Memory B cell (primary cell): ENCODE measurements around the gene TP53BP2.
"Not testable (repeated sequence)": the region's sequence is repeated elsewhere in the genome, so short reads cannot be mapped to it uniquely, and the experiment has no call there.

Experiments
- ATAC-seq: fragments of 150-1000 bp; cut with Tn5 transposase; 2 replicates; pipeline ENCODE4 v1.10.0; 2021; ENCODE audit warnings: low read depth, mild to moderate bottlenecking, moderate library complexity
- DNase-seq, 2 donors: peaks; one replicate each; pipeline ENCODE4 v3.0.0; 2022; ENCODE audit warnings: low spot score in 2 of 2
- H3K27ac Mint-ChIP-seq: one replicate; pipeline ENCODE4 v1.8.0; 2022; ENCODE audit warnings: mild to moderate bottlenecking, moderate library complexity, mixed read lengths
- H3K27me3 Mint-ChIP-seq: one replicate; pipeline ENCODE4 v1.8.0; 2022; ENCODE audit warnings: mixed read lengths
- H3K36me3 Mint-ChIP-seq: one replicate; pipeline ENCODE4 v1.8.0; 2022; ENCODE audit warnings: mild to moderate bottlenecking, mixed read lengths
- H3K4me1 Mint-ChIP-seq: one replicate; pipeline ENCODE4 v1.8.0; 2022; ENCODE audit warnings: mixed read lengths
- H3K4me3 Mint-ChIP-seq: one replicate; pipeline ENCODE4 v1.8.0; 2022; ENCODE audit warnings: mild to moderate bottlenecking, moderate library complexity, mixed read lengths
- H3K9me3 Mint-ChIP-seq: one replicate; pipeline ENCODE4 v1.8.0; 2022; ENCODE audit warnings: mixed read lengths

Gene TP53BP2

GRCh38 chr1:223845810-223846682 lies at the start of gene TP53BP2:
TSS of gene TP53BP2 (minus strand) at chr1:223845947. CDS start at chr1:223845680, 267 bp downstream.
- peak within 1 kb of the TSS; percentile 98 for H3K27ac Mint-ChIP-seq
- ATAC-seq (peak; percentile 82), DNase-seq (peak; percentile 82 to 88)
- no peaks in the 10 kb centered on the region for H3K36me3 Mint-ChIP-seq
- H3K27me3 Mint-ChIP-seq = no peaks in the 10 kb centered on the region
- no peaks in the 10 kb centered on the region for H3K9me3 Mint-ChIP-seq
- H3K4me3 Mint-ChIP-seq = peak within 1 kb of the TSS; percentile 89
- H3K4me1 Mint-ChIP-seq = peaks cover 26% of the 10 kb centered on the region

GRCh38 chr1:223890494-223890893 lies 44.7 kb upstream of the TP53BP2 start:
- H3K27ac Mint-ChIP-seq, H3K27me3 Mint-ChIP-seq, H3K4me1 Mint-ChIP-seq, H3K4me3 Mint-ChIP-seq, DNase-seq, ATAC-seq, H3K9me3 Mint-ChIP-seq, H3K36me3 Mint-ChIP-seq: not testable (repeated sequence)

GRCh38 chr1:223889319-223889718 lies 43.6 kb upstream of the TP53BP2 start:
- not testable (repeated sequence) for DNase-seq, H3K9me3 Mint-ChIP-seq, H3K27ac Mint-ChIP-seq, ATAC-seq, H3K4me1 Mint-ChIP-seq, H3K36me3 Mint-ChIP-seq, H3K4me3 Mint-ChIP-seq, H3K27me3 Mint-ChIP-seq

- peak; percentile 21 for ATAC-seq
- peak overlapping the region; percentile 21 for H3K4me3 Mint-ChIP-seq
- H3K36me3 Mint-ChIP-seq = no peaks in the 10 kb centered on the region
- peaks cover 1% of the 10 kb centered on the region for H3K27me3 Mint-ChIP-seq
- H3K4me1 Mint-ChIP-seq = peaks cover 2% of the 10 kb centered on the region
- no peaks in the 10 kb centered on the region for H3K9me3 Mint-ChIP-seq
- no peak for DNase-seq
- H3K27ac Mint-ChIP-seq = no peak overlapping the region
Measured at GRCh38 chr1:223887747-223888418, 42.1 kb upstream of the TP53BP2 start.

GRCh38 chr1:223886516-223886921 lies 40.8 kb upstream of the TP53BP2 start:
- Mint-ChIP-seq H3K4me1 (peaks cover 2% of the 10 kb centered on the region), H3K4me3 (no peak overlapping the region), H3K9me3 (no peaks in the 10 kb centered on the region), H3K36me3 (no peaks in the 10 kb centered on the region), H3K27me3 (peaks cover 1% of the 10 kb centered on the region), H3K27ac (no peak overlapping the region)
- ATAC-seq = no peak
- no peak for DNase-seq

GRCh38 chr1:223885614-223886013 lies 39.9 kb upstream of the TP53BP2 start:
- Mint-ChIP-seq H3K27ac (no peak overlapping the region), H3K4me3 (no peak overlapping the region), H3K4me1 (peaks cover 2% of the 10 kb centered on the region), H3K36me3 (no peaks in the 10 kb centered on the region), H3K27me3 (peaks cover 1% of the 10 kb centered on the region), H3K9me3 (no peaks in the 10 kb centered on the region)
- DNase-seq (no peak), ATAC-seq (no peak)

GRCh38 chr1:223878598-223879325 lies 33.0 kb upstream of the TP53BP2 start:
- H3K4me1 Mint-ChIP-seq = no peaks in the 10 kb centered on the region
- H3K36me3 Mint-ChIP-seq = no peaks in the 10 kb centered on the region
- H3K4me3 Mint-ChIP-seq = no peak overlapping the region
- H3K9me3 Mint-ChIP-seq = peaks cover 2% of the 10 kb centered on the region
- ATAC-seq (no peak), DNase-seq (no peak)
- H3K27me3 Mint-ChIP-seq = peaks cover 4% of the 10 kb centered on the region
- no peak overlapping the region for H3K27ac Mint-ChIP-seq

GRCh38 chr1:223877804-223878203 lies 32.1 kb upstream of the TP53BP2 start:
- no peak for ATAC-seq
- H3K4me1 Mint-ChIP-seq = no peaks in the 10 kb centered on the region
- DNase-seq = no peak
- H3K9me3 Mint-ChIP-seq = peaks cover 2% of the 10 kb centered on the region
- H3K27me3 Mint-ChIP-seq = peaks cover 9% of the 10 kb centered on the region
- no peak overlapping the region for H3K4me3 Mint-ChIP-seq
- no peaks in the 10 kb centered on the region for H3K36me3 Mint-ChIP-seq
- no peak overlapping the region for H3K27ac Mint-ChIP-seq

GRCh38 chr1:223876590-223876989 lies 30.8 kb upstream of the TP53BP2 start:
- ATAC-seq = no peak
- Mint-ChIP-seq H3K4me1 (no peaks in the 10 kb centered on the region), H3K36me3 (no peaks in the 10 kb centered on the region), H3K4me3 (no peak overlapping the region), H3K27me3 (peaks cover 15% of the 10 kb centered on the region), H3K9me3 (peaks cover 2% of the 10 kb centered on the region), H3K27ac (no peak overlapping the region)
- no peak for DNase-seq

- Mint-ChIP-seq H3K4me1 (no peaks in the 10 kb centered on the region), H3K36me3 (no peaks in the 10 kb centered on the region), H3K4me3 (no peak overlapping the region), H3K27me3 (peaks cover 15% of the 10 kb centered on the region), H3K27ac (no peak overlapping the region), H3K9me3 (no peaks in the 10 kb centered on the region)
- DNase-seq (no peak), ATAC-seq (no peak)
Measured at GRCh38 chr1:223873044-223873443, 27.3 kb upstream of the TP53BP2 start.

- DNase-seq (no peak), ATAC-seq (no peak)
- Mint-ChIP-seq H3K27me3 (peaks cover 15% of the 10 kb centered on the region), H3K9me3 (no peaks in the 10 kb centered on the region), H3K4me3 (no peak overlapping the region), H3K27ac (no peak overlapping the region), H3K36me3 (no peaks in the 10 kb centered on the region), H3K4me1 (no peaks in the 10 kb centered on the region)
Measured at GRCh38 chr1:223872308-223872901, 26.7 kb upstream of the TP53BP2 start.

GRCh38 chr1:223870617-223871574 lies 25.1 kb upstream of the TP53BP2 start:
- ATAC-seq (no peak), DNase-seq (no peak)
- no peaks in the 10 kb centered on the region for H3K4me1 Mint-ChIP-seq
- H3K27me3 Mint-ChIP-seq = peaks cover 15% of the 10 kb centered on the region
- no peaks in the 10 kb centered on the region for H3K36me3 Mint-ChIP-seq
- H3K27ac Mint-ChIP-seq = no peak overlapping the region
- H3K9me3 Mint-ChIP-seq = no peaks in the 10 kb centered on the region
- peak overlapping the region; percentile 43 for H3K4me3 Mint-ChIP-seq
